HCT116 (cell line): ENCODE measurements around the gene LDLRAD4.

Experiments
- CTCF ChIP-seq, 3 experiments: fragments of 200-600 bp in 1 of 3; sonication (generic) in 1 of 3; IDR thresholded peaks in 2 of 3; conservative IDR thresholded peaks in 1 of 3; 2 replicates each; pipeline ENCODE4 v1.5.1; 2012 to 2017; ENCODE audit warnings: low read depth in 2 of 3, low read length in 2 of 3, antibody characterized with exemption in 1 of 3, borderline replicate concordance in 1 of 3, control low read depth in 1 of 3, mild to moderate bottlenecking in 1 of 3, mixed read lengths in 1 of 3, mixed run types in 1 of 3, moderate library complexity in 1 of 3; ENCODE audit not compliant: insufficient read depth in 1 of 3
- EZH2 ChIP-seq: fragments of 200-600 bp; sonication (generic); IDR thresholded peaks from 2 replicates; pipeline ENCODE4 v1.6.1; 2017; ENCODE audit warnings: antibody characterized with exemption, mixed run types
- MAX ChIP-seq: IDR thresholded peaks from 2 replicates; pipeline ENCODE4 v1.6.1; 2012
- POLR2A ChIP-seq: IDR thresholded peaks from 2 replicates; pipeline ENCODE4 v1.7.0; 2011; ENCODE audit warnings: borderline replicate concordance; ENCODE audit not compliant: insufficient read depth, insufficient read length; ENCODE audit errors: extremely low read depth
- POLR2AphosphoS5 ChIP-seq: IDR thresholded peaks from 2 replicates; pipeline ENCODE4 v1.6.1; 2011; ENCODE audit warnings: mild to moderate bottlenecking, low read depth, low read length, moderate library complexity

GRCh38 chr18:13493079-13493478 is 274.5 kb downstream of the LDLRAD4 start:
- no peak for TF ChIP-seq MAX
- TF ChIP-seq POLR2A = no peak
- TF ChIP-seq EZH2 = no peak
- TF ChIP-seq CTCF (IDR thresholded peaks at IDR 0.05 in 2 of 3, conservative IDR thresholded peaks at IDR 0.05 in 1 of 3; ENCODE audit: borderline replicate concordance in 1 of 3, insufficient read depth in 1 of 3, low read depth in 2 of 3, low read length in 2 of 3) = no peak
- TF ChIP-seq POLR2AphosphoS5 = no peak
